Stimulated activated memory B cell treated with anti-CD40 and anti-IgM and Interleukin-4, amounts not matched to agents 10 μg/mL and 1 μg/mL and 100 μg/mL, for 72 hours (primary cell): Measurements from ENCODE around the gene PRKCH.

ENCODE experiments used
- ATAC-seq: fragments of 150-1000 bp; cut with Tn5 transposase; 2 replicates; pipeline ENCODE4 v1.10.0; 2021
- H3K27ac Mint-ChIP-seq: one replicate; pipeline ENCODE4 v1.8.0; 2022; ENCODE audit warnings: mild to moderate bottlenecking, mixed read lengths
- H3K27me3 Mint-ChIP-seq: one replicate; pipeline ENCODE4 v1.8.0; 2022; ENCODE audit warnings: mixed read lengths
- H3K36me3 Mint-ChIP-seq: one replicate; pipeline ENCODE4 v1.8.0; 2022; ENCODE audit warnings: mixed read lengths
- H3K4me1 Mint-ChIP-seq: one replicate; pipeline ENCODE4 v1.8.0; 2022; ENCODE audit warnings: mixed read lengths
- H3K4me3 Mint-ChIP-seq: one replicate; pipeline ENCODE4 v1.8.0; 2022; ENCODE audit warnings: mild to moderate bottlenecking, moderate library complexity, mixed read lengths
- H3K9me3 Mint-ChIP-seq: one replicate; pipeline ENCODE4 v1.8.0; 2022; ENCODE audit warnings: mixed read lengths

PRKCH gene

GRCh38 chr14:61321385-61322010 is at the start of gene PRKCH:
Gene PRKCH (plus strand): TSS chr14:61321579. CDS start chr14:61322102, 523 bp downstream.
- Mint-ChIP-seq H3K27me3 (peaks cover 22% of the 10 kb centered on the region), H3K4me3 (peak within 1 kb of the TSS; percentile 78), H3K9me3 (peaks cover 6% of the 10 kb centered on the region), H3K4me1 (peaks cover 11% of the 10 kb centered on the region), H3K27ac (no peak within 1 kb of the TSS), H3K36me3 (no peaks in the 10 kb centered on the region)
- peak; percentile 61 for ATAC-seq

DNA sequence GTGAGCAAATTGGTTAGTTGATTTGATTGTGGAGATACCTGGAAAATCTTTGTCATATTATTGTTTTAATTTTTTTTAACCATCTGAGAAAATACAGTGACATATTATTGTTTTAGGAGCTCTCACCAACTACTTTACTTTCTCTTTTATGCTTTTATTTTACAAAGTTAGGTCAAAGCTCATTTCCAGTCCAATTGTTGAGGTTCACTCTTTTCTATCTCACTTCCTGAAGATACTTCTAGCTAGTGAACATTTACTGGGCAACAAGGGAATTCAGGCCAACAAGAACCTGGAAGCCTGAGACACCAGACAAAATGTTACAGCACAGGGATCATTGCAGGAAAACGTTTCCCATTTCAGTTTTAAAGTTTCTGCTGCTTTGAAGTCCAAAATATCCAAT is 44.1 kb upstream of the PRKCH start:
- Mint-ChIP-seq H3K9me3 (no peaks in the 10 kb centered on the region), H3K4me3 (no peak overlapping the region), H3K4me1 (peaks cover 13% of the 10 kb centered on the region), H3K27me3 (peaks cover 43% of the 10 kb centered on the region), H3K36me3 (no peaks in the 10 kb centered on the region), H3K27ac (no peak overlapping the region)
- ATAC-seq, result no peak

GRCh38 chr14:61277784-61278183 is 43.6 kb upstream of the PRKCH start:
- H3K36me3 Mint-ChIP-seq, result no peaks in the 10 kb centered on the region
- H3K4me1 Mint-ChIP-seq, result peaks cover 13% of the 10 kb centered on the region
- H3K27me3 Mint-ChIP-seq, result peaks cover 44% of the 10 kb centered on the region
- H3K27ac Mint-ChIP-seq, result no peak overlapping the region
- no peak overlapping the region for H3K4me3 Mint-ChIP-seq
- H3K9me3 Mint-ChIP-seq, result no peaks in the 10 kb centered on the region
- no peak for ATAC-seq

DNA sequence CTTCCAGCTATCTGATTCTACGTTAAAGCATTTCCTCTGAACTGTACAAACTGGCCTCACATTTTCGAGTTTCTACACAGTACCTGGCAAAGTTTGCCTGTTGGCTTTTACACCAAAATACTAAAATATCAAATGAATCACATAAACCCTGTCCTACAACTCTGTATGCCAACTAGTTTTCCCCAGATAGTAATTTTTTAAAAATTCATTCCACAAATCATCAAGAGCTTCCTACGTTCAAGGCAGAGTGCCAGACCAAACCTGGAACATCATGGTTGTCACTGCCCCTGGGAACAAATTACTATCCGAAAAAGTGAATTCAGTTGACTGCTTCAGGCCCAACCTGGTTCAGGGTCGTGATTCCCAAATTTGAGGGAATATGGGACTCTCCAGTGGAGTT is 42.3 kb upstream of the PRKCH start:
- Mint-ChIP-seq H3K9me3 (no peaks in the 10 kb centered on the region), H3K4me1 (peaks cover 13% of the 10 kb centered on the region), H3K27me3 (peaks cover 50% of the 10 kb centered on the region), H3K36me3 (no peaks in the 10 kb centered on the region), H3K4me3 (no peak overlapping the region), H3K27ac (no peak overlapping the region)
- no peak for ATAC-seq

- Mint-ChIP-seq H3K36me3 (no peaks in the 10 kb centered on the region), H3K4me3 (peak overlapping the region; percentile 68), H3K4me1 (peaks cover 13% of the 10 kb centered on the region)
Observed at GRCh38 chr14:61280092-61280525, 41.3 kb upstream of the PRKCH start.

DNA sequence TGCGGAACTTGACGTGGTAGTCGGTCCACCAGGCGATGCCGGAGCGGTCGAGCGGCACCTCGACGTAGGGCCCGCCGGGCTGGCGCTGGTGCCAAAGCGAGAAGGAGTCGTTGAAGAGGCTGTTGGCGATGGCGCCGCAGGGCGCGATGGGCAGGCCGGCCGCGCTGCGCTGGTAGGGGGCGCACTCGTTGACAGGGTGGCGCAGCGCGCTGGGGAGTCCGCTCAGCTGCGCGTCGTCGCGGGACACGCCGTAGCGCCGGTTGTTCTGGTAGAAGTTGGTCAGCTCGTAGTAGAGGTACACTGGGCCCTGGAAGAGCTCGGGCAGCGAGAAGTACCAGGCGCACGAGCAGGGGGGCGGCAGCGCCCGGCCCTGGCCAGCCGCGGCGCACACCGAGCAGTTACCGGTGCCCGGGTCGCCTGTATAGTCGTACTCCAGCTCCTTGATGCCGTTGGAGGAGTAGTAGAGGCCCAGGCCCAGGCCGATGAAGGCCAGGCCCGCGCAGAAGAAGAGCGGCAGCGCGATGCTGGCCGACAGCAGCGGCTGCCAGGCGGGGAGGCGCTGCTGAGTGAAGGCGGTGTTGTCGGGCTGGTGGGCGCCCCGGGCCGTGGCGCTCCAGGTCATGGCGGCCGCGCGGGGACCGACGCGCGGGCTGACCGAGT is 40.7 kb upstream of the PRKCH start:
- Mint-ChIP-seq H3K4me3 (peak overlapping the region; percentile 68), H3K27me3 (peaks cover 53% of the 10 kb centered on the region), H3K9me3 (no peaks in the 10 kb centered on the region), H3K27ac (no peak overlapping the region), H3K4me1 (peaks cover 13% of the 10 kb centered on the region), H3K36me3 (no peaks in the 10 kb centered on the region)
- ATAC-seq, result peak; percentile 55

More at GRCh38 chr14:61280092-61280525, 41.3 kb upstream of the PRKCH start:
- Mint-ChIP-seq H3K27ac (no peak overlapping the region), H3K9me3 (no peaks in the 10 kb centered on the region), H3K27me3 (peaks cover 48% of the 10 kb centered on the region)
- no peak for ATAC-seq

DNA sequence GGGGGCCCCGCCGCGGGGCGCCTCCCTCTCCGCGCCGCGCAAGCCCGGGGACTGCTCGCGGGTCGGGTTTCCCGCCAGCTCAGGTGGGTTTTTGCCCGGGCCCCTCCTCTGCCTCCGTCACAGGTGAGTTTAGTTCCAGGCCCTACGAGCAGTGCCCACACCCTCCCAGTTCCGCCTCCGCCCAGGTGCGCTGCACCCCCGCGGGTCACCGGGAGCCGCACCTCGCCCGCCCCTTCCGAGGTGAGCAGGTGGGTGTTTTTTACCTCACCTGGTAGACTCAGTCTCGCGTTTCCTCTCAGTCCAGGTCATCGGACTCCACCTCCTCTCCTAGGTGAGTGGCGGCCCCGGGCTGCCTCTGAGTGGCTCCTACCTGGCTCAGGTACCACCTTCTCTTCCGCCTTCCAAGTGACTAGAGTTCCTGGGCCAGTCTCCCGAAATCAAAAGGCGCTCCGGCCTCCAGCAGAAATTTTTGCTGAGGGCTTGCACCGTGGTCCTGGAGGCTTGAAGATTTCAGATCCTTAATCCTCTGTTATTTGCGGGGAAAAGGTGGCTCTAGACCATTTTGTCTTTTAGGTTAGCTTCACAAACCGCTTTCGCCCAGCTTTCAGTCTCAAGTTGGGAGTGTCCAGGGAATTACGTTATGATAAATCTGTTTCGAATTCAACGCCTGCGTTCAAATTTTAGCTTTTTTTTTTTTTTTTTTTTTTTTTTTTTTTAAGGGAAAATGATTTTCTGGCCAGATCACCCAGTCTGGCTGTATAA is 40.0 kb upstream of the PRKCH start, which contains the start of gene TMEM30B:
Gene TMEM30B, minus strand, starts transcription at position 153 of the 762 bp plus-strand sequence. CDS start 191 bp downstream, outside the sequence.
- Mint-ChIP-seq H3K4me1 (peaks cover 13% of the 10 kb centered on the region), H3K4me3 (peak within 1 kb of the TSS; percentile 68), H3K27me3 (peaks cover 54% of the 10 kb centered on the region), H3K27ac (no peak within 1 kb of the TSS), H3K36me3 (no peaks in the 10 kb centered on the region), H3K9me3 (no peaks in the 10 kb centered on the region)
- ATAC-seq, result no peak

GRCh38 chr14:61281948-61282275 is 39.5 kb upstream of the PRKCH start:
- peaks cover 13% of the 10 kb centered on the region for H3K4me1 Mint-ChIP-seq
- peaks cover 49% of the 10 kb centered on the region for H3K27me3 Mint-ChIP-seq
- H3K36me3 Mint-ChIP-seq, result no peaks in the 10 kb centered on the region
- no peak overlapping the region for H3K27ac Mint-ChIP-seq
- no peak for ATAC-seq
- no peak overlapping the region for H3K4me3 Mint-ChIP-seq
- no peaks in the 10 kb centered on the region for H3K9me3 Mint-ChIP-seq

DNA sequence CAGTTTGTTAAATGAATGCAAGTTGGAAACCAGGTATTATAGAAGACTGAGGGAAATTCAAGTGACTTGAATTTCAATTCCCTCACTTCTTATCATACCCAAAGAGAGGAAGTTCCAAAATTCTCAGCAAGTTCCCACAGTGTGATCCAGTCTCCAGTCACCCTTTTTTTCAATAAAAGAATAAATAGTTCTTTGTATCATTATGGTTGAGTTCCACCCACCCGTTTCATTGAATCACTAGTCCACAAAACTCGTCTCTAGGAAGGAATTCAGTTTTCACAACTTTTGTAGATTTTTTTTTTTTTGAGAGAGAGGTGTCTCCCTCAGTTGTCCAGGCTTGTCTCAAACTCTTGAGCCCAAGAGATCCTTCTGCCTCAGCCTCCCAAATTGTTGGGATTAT is 38.6 kb upstream of the PRKCH start:
- Mint-ChIP-seq H3K27ac (no peak overlapping the region), H3K9me3 (no peaks in the 10 kb centered on the region), H3K4me3 (no peak overlapping the region), H3K27me3 (peaks cover 46% of the 10 kb centered on the region), H3K4me1 (peaks cover 13% of the 10 kb centered on the region), H3K36me3 (no peaks in the 10 kb centered on the region)
- ATAC-seq, result no peak

DNA sequence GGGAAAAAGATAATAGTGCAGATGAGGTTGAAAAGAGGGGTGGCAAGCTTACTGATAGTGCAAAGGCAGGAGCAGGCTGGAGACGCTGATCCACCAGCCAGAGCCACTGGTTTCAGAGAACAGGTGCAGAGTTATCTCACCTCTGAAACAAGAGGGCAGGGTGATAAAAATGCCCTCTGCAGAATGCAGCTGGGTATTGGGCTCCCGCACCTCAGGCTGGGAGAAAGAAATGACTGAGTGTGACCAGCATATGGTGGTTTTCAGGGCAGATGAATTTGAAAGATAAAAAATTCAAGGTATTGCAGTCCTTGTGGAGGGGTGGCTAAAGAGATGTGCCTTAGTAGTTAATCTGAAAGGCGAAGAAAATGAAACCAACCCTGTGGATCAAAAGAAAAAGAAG is 37.4 kb upstream of the PRKCH start:
- H3K27me3 Mint-ChIP-seq, result peaks cover 52% of the 10 kb centered on the region
- no peak overlapping the region for H3K4me3 Mint-ChIP-seq
- no peaks in the 10 kb centered on the region for H3K36me3 Mint-ChIP-seq
- peaks cover 13% of the 10 kb centered on the region for H3K4me1 Mint-ChIP-seq
- no peak overlapping the region for H3K27ac Mint-ChIP-seq
- no peaks in the 10 kb centered on the region for H3K9me3 Mint-ChIP-seq
- ATAC-seq, result no peak

DNA sequence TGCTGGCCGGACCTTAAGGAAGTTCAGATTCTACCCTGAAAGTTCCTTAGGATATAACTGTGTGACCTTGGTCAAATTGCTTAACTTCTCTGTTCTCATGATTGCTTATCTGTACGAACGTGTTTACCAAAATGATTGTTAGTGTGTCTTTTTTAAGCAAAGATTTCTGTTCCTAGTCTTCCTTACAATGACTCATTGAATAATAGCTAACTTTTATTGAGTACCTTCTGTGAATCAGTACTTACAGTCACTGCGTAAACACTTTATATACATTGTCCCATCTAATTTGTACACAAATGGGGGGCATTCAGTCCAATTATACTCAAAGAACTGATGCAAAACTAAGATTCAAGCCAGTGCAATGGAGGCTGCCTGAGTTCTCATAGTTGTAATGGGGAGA is 36.0 kb upstream of the PRKCH start:
- no peaks in the 10 kb centered on the region for H3K9me3 Mint-ChIP-seq
- no peak overlapping the region for H3K4me3 Mint-ChIP-seq
- H3K4me1 Mint-ChIP-seq, result peaks cover 4% of the 10 kb centered on the region
- peaks cover 52% of the 10 kb centered on the region for H3K27me3 Mint-ChIP-seq
- no peak overlapping the region for H3K27ac Mint-ChIP-seq
- no peaks in the 10 kb centered on the region for H3K36me3 Mint-ChIP-seq
- ATAC-seq, result no peak

DNA sequence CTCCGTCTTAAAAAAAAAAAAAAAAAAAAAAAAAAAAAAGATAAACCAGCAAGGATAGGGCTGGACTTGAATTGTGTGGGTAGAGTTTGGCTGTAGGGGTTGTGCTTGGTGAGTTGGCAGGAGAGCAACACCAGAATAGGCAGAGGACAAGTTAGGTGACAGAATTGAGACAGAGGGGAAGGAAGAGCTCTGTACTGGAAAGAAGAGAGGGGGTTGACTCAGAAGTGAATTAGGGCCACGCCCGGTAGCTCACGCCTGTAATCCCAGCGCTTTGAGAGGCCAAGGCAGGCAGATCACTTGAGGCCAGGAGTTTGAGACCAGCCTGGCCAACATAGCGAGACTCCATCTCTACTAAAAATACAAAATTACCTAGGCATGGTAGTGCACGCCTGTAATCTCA is 34.2 kb upstream of the PRKCH start:
- H3K4me3 Mint-ChIP-seq, result no peak overlapping the region
- H3K36me3 Mint-ChIP-seq, result no peaks in the 10 kb centered on the region
- H3K9me3 Mint-ChIP-seq, result no peaks in the 10 kb centered on the region
- no peak for ATAC-seq
- H3K27me3 Mint-ChIP-seq, result peaks cover 46% of the 10 kb centered on the region
- H3K4me1 Mint-ChIP-seq, result no peaks in the 10 kb centered on the region
- H3K27ac Mint-ChIP-seq, result no peak overlapping the region

DNA sequence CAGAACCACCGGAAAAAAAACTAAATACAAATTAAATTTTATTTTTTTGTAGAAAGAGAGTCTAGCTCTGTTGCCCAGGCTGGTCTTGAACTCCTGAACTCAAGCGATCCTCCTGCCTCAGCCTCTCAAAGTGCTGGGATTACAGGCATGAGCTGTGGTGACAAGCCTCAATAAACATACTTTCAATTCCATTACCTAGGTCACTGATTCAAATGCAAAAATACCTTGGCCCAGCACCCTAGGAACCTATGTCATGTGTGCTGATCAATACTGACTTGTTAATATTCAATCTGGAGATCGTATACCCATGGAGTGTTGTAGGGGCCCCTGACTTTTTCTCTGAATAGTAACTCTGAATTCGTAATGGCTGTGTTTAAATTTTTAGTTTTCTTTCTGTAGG is 33.2 kb upstream of the PRKCH start:
- peaks cover 41% of the 10 kb centered on the region for H3K27me3 Mint-ChIP-seq

DNA sequence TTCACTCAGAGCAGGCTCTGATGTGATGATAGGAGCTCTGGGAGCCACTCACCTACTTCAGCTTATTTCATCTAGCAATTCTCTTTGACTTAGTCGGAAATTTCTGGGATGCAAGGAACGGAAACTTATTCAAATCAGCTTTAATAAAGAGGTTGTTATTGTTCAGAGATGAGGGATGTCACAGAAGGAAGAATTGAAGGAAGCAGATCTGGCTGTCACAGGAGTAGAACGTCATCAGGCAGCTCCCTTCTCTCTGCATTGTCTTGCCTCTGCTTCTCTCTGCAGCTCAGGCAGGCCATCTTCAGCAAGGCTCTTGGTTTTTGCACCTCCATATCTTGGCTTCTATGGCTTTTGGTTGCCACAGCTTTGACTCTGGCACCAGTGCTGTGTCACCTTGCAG is 32.7 kb upstream of the PRKCH start:
- no peaks in the 10 kb centered on the region for H3K4me1 Mint-ChIP-seq
- no peaks in the 10 kb centered on the region for H3K9me3 Mint-ChIP-seq
- peaks cover 36% of the 10 kb centered on the region for H3K27me3 Mint-ChIP-seq
- no peak overlapping the region for H3K4me3 Mint-ChIP-seq
- no peak for ATAC-seq
- no peak overlapping the region for H3K27ac Mint-ChIP-seq
- H3K36me3 Mint-ChIP-seq, result no peaks in the 10 kb centered on the region

More for the DNA sequence above, 33.2 kb upstream of the PRKCH start:
- Mint-ChIP-seq H3K27ac (no peak overlapping the region), H3K4me1 (no peaks in the 10 kb centered on the region), H3K9me3 (no peaks in the 10 kb centered on the region), H3K4me3 (no peak overlapping the region), H3K36me3 (no peaks in the 10 kb centered on the region)
- no peak for ATAC-seq

GRCh38 chr14:61290701-61291100 is 30.7 kb upstream of the PRKCH start:
- no peaks in the 10 kb centered on the region for H3K9me3 Mint-ChIP-seq

More at GRCh38 chr14:61290701-61291100, 30.7 kb upstream of the PRKCH start:
- Mint-ChIP-seq H3K4me3 (no peak overlapping the region), H3K27ac (no peak overlapping the region), H3K27me3 (peaks cover 23% of the 10 kb centered on the region), H3K36me3 (no peaks in the 10 kb centered on the region), H3K4me1 (no peaks in the 10 kb centered on the region)
- ATAC-seq, result no peak
